ENCODE results near the gene DOHH.
"Not testable (repeated sequence)": the region's sequence is repeated elsewhere in the genome, so short reads cannot be mapped to it uniquely, and the experiment has no call there.

Gene DOHH

GRCh38 chr19:3450796-3451411, 49.6 kb downstream of the DOHH start:
- TF ChIP-seq POLR2A (IDR thresholded peaks at IDR 0.05; ENCODE audit: extremely low read depth, insufficient read length) (no peak), MYC (IDR thresholded peaks at IDR 0.05; ENCODE audit: low read depth, low read length) (no peak), CTCF (IDR thresholded peaks at IDR 0.05; ENCODE audit: low read depth, low read length) (no peak), MAX (IDR thresholded peaks at IDR 0.05; ENCODE audit: low read depth, low read length) (no peak)
- H3K4me3 ChIP-seq (ENCODE audit: low read depth, low read length) = no peak overlapping the region
- DNase-seq (ENCODE audit: low read depth) = peak; percentile 44

GRCh38 chr19:3448616-3449334, 51.7 kb downstream of the DOHH start:
- DNase-seq (ENCODE audit: low read depth) = no peak
- TF ChIP-seq MYC (IDR thresholded peaks at IDR 0.05; ENCODE audit: low read depth, low read length) (no peak), MAX (IDR thresholded peaks at IDR 0.05; ENCODE audit: low read depth, low read length) (no peak), CTCF (IDR thresholded peaks at IDR 0.05; ENCODE audit: low read depth, low read length) (no peak)
- H3K4me3 ChIP-seq (ENCODE audit: low read depth, low read length) = no peak overlapping the region

- not testable (repeated sequence) for H3K4me3 ChIP-seq (ENCODE audit: low read depth, low read length); DNase-seq (ENCODE audit: low read depth)
Measured at GRCh38 chr19:3446657-3447056, 53.8 kb downstream of the DOHH start.

GRCh38 chr19:3444695-3445234, 55.7 kb downstream of the DOHH start:
- no peak for DNase-seq (ENCODE audit: low read depth)
- TF ChIP-seq MAX (IDR thresholded peaks at IDR 0.05; ENCODE audit: low read depth, low read length) (no peak), CTCF (IDR thresholded peaks at IDR 0.05; ENCODE audit: low read depth, low read length) (no peak), POLR2A (IDR thresholded peaks at IDR 0.05; ENCODE audit: extremely low read depth, insufficient read length) (no peak), MYC (IDR thresholded peaks at IDR 0.05; ENCODE audit: low read depth, low read length) (no peak)
- no peak overlapping the region for H3K4me3 ChIP-seq (ENCODE audit: low read depth, low read length)

GRCh38 chr19:3443840-3444694, 56.4 kb downstream of the DOHH start:
- no peak overlapping the region for H3K4me3 ChIP-seq (ENCODE audit: low read depth, low read length)
- no peak for TF ChIP-seq POLR2A (IDR thresholded peaks at IDR 0.05; ENCODE audit: extremely low read depth, insufficient read length)
- TF ChIP-seq MYC (IDR thresholded peaks at IDR 0.05; ENCODE audit: low read depth, low read length) = no peak
- no peak for TF ChIP-seq MAX (IDR thresholded peaks at IDR 0.05; ENCODE audit: low read depth, low read length)
- no peak for TF ChIP-seq CTCF (IDR thresholded peaks at IDR 0.05; ENCODE audit: low read depth, low read length)
- DNase-seq (ENCODE audit: low read depth) = no peak
